CD4-positive, alpha-beta T cell treated with Interleukin-2 at 100 ng/mL for 4 hours (primary cell): ENCODE measurements around the gene SEMA6A.
"Not testable (repeated sequence)": the region's sequence is repeated elsewhere in the genome, so short reads cannot be mapped to it uniquely, and the experiment has no call there.

Source experiments
- DNase-seq: peaks from one replicate; pipeline ENCODE4 v3.0.0-alpha.2; 2020; ENCODE audit warnings: low spot score

The SEMA6A gene

DNA sequence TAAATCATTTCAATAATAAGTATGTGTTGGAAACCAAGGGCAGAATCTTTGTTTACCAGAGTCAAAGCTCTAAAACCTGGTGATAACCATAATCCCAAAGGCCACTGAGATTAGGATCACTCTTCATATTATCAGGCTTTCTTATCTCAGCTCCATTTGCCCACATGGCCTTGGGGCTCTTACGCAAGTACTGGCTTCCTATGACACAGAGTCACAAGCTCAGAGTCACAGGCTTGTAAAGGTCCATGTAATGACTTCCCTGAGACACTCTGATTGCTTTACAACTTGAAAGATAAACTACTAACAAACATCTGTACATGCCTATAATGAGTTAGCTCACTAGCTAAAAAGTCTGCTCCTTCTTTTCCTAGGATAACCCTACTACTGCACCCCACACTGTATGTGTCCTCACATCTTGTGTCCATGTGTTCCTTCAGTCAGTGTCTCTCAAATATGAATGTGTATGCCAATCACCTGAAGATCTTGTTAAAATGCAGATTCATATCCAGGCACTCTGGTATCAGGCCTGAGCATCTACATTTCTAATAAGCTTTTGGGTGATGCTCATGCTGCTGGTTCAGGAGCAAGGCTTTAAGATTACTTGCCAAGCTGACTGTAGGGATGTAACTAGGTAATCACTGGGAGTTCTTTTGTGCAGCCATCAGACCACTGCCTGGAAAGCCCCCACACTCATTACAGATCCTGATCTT lies 28.4 kb downstream of the SEMA6A start:
- DNase-seq: no peak

DNA sequence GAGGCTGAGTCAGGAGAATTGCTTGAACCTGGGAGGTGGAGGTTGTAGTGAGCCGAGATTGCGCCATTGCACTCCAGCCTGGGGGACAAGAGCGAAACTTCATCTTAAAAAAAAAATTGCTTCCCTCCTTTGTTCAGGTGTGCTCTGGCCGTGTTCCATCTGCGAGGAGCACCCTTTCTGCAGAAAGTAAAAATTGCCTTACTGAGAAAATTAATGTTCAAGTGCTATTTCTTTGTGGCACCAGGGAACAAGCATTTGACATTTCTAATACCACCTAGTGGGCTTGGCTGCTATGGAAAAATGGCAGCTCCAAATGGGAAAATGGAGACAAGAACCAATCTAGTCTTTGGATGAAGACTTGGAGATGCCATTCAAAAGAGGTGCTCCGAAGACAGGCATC lies 29.2 kb downstream of the SEMA6A start:
- not testable (repeated sequence) for DNase-seq

DNA sequence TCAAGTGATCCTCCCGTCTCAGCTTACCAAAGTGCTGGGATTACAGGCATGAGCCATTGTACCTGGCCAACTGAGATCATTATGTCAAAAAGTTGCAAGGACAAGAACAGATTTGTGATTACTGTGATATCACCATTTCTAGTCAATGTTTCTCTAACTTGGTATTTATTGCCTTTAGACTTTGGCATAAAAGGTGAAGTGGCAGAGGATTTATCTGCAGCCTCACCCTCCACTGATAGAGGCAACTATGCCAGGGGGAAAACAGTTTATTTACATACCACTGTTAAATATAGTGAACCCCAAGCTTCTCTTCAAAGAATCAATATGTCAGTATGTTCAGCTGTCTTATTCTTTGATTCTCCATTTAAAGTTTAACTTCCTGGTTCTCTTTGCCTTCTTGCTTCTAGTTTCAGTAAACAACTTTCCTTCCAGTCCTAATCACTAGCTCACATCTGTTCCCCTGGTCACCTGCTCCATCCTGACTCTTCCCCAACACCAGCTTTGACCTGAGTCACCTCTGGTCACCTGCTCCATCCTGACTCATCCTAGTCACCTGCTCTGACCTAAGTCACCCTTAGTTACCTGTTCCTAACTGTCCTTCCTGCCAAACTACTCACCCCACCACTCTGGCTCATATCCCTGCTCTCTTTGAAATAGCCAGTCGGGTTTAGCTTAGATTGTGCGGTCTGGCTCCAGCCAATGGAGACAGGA lies 29.9 kb downstream of the SEMA6A start:
- DNase-seq: no peak

DNA sequence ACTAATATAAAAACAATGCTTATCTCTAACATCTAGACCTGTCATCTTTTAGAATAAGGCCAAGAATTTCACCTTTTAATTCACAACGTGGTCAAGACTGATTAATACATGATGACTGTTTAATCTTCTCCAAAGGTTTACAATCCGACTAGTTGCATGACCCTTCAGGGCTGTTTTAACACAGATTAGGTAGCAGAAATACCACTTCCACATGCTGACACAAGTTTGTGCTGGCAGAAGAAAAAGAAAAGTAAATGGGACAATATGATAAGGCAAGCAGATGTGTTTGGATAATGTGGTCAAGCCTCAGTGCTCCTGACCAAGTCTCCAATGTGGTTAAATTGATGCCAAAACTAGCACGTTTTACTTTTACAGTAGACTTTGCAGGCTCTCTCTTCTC lies 31.1 kb downstream of the SEMA6A start:
- no peak for DNase-seq

DNA sequence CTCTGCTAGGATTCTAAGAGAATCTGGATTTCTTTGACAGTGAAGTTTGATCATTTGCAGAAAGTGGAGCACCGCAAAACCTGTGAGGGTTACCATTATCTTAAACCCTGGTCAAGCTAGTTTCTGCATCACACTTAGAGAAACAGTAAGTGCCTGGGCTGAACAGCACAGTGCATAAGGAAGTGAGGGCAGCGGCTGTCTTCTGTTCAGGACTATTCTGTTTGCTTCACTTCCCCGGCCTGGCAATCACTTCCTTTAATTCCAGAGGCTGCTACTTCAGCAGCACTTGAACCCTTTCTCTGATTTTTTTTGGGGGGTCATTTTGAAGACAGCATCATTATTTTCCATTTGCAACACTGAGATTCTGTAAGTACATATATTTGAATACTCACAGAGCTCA lies 32.0 kb downstream of the SEMA6A start:
- DNase-seq: no peak

DNA sequence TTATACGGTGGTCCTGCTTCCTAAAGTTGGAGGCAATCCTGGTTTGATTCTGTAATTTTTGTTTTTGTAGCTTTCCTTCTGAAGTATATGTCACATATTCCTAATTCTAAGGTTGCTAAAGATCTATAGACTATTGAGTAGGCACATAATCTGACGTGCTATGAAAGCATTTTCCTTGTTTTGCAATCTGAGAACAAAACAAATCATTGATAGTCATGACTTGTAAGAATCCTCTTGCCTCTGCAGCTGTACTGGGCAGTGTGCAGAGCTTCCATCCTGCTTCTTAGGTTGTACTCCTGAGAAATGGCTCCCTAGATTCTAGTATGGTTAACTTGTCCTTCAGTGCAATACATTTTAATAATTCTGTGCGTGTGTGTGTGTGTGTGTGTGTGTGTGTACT lies 35.4 kb downstream of the SEMA6A start:
- DNase-seq: no peak

DNA sequence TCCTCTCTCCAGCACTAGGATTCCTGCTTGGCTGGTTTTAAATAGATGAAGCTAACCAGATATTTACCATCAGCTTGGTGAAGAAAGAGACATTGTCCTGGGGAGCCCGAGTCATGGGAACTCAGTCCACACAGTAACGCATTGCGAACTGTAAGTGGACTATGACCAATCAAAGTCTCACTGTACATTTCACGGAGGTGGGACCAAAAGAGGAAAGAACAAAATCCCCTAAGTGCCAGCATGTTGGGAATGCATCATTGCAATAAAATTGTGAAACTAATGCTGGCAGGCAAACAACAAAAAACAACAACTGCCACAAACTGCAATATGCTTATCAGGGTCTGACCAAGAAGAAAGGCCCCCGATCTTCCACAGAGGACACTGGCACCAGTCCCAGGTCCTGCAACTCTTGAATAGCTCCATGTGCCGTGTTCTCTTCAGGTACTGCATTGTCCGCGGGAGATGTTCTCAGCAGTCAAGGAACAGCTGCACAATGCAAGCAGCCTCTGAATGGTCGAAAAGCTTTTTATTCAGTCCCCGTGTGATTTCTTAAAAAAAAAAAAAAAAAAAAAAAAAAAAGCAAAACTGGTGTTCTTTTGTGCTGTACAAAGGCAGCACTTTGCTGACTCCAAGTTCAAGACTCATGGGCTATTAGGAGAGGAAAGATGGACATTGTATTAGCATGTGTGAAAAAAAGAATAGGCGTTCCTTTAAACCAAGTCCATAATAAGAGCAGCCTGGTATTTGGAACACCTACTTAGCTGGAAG lies 38.1 kb downstream of the SEMA6A start:
- no peak for DNase-seq

DNA sequence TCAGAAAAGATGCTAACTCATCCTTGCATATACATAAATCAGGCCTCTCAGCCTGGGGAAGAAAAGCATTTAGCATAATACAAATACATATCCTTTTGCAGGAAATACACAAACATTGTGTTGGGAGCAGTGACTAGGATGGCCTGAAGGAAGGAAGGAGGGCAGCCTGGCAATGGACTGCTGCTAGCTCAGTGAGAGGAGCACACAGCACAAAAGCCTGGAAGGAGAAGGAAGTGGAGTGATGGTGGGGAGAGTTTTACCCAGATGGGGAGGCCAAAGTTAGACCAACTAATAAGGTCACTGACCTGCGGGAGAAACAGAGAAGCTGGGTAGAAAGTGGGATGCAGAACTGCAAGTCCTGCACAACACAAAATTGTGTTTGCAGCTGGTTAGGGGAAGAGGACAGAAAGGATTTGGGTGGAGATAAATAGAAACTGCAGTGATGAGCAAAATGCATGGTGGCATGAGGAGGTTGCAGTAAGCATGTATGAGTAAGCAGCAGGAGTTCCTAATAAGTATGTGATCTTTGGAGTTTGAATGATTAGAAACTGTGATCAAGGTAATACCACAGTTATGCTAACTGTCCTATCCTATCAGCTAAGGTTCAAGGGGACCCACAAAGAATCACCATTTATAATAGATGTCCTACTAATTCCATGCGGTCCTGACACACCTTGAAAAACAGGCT lies 39.5 kb downstream of the SEMA6A start:
- no peak for DNase-seq

DNA sequence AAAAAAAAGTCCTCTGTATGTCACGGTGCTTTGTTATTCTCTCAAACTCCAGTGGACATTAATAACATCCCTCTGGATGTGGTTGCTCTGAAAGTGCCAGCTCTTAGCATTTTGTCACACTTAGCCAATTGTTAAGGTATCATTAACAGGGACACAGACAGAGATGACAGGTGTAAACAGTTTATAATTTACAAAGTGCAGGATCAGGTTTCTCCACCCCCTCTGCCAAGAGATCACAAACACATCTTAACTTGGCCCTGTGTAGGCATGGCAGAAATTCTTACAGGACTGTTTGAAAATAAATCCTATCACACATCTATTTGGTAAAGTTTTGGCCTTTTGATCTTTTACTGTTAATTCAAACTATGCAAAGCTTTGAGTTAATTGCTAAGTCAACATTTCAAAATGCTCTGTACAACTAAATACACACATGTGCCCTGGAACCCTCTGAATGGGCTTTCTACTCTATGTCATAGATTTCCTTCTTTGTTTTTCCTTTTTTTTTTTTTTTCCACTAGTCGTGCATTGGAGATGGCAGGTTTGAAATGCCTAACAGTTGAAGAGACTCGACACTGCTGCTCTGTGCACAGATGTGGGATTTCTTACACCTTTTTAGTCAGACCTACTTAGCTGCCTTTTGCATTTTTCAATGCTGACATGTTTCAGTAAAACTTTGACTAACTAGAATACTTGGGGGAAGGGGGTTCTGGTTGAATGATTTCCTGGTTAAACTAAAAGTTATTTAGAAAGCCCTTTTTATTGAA lies 41.7 kb downstream of the SEMA6A start:
- no peak for DNase-seq

DNA sequence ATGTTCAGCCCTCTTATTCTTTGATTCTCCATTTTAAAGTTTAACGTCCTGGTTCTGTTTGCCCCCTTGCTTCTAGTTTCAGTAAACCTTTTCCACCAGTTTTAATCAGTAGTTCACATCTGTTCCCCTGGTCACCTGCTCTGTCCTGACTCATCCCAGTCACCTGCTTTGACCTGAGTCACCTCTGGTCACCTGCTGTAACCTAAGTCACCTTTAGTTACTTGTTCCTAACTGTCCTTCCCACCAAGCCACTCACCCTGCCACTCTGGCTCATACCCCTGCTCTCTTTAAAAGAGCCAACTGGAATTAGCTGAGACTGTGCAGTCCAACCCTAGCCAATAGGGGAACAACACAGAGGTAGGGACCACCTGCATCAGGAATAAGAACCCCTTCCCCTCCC lies 43.0 kb downstream of the SEMA6A start:
- DNase-seq: no peak

DNA sequence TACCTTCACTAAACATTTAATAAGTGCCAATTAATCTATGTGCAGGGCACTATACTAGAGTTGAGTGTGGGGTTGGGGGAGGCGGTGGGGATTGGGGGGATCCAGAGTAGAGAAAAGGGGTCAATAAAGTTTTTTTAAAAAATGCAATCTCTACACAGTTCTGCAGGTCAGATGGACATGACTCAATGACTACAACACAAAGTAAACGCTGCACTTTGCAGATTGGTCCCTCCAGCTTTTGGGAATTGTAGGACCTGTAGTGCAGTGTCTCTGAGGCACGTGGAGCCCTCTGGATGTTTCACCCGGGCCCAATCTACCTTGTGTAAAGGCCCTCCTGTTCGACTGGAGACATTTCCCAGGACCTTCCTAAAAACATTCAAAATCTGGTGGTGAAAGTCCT lies 43.5 kb downstream of the SEMA6A start:
- DNase-seq: no peak

DNA sequence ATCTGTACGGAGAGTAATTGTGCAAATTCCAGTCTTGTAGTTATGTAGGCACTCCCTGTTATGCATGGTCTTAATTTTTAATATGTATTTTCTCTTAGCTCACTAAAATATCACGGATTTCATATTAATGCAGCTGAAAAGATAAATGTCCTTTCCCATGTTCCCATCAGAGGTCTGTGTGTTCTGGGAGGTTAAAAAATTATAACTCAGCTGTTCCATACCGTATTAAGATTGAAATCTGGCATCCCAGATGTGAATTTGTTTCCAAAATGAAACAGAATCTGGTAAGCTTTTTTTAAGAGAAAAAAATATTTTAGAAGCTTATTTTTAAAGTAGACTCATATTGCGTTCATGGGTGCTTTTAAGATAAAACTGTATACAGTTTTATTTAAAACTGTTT lies 44.3 kb downstream of the SEMA6A start:
- no peak for DNase-seq

DNA sequence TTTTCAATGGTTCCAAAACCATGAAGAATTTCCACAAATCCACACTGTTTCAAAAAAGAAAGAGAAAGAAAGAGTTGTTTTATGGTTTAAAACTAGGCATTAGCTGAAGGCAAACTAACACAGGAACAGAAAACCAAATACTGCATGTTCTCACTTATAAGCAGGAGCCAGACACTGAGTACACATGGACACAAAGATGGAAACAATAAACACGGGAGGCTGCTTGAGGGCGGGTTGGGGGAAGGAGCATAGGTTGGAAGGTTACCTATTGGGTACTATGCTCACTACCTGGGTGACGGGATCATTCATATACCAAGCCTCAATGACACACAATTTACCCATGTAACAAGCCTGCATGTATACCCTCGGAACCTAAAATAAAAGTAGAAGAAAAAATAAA lies 45.0 kb downstream of the SEMA6A start:
- no peak for DNase-seq

DNA sequence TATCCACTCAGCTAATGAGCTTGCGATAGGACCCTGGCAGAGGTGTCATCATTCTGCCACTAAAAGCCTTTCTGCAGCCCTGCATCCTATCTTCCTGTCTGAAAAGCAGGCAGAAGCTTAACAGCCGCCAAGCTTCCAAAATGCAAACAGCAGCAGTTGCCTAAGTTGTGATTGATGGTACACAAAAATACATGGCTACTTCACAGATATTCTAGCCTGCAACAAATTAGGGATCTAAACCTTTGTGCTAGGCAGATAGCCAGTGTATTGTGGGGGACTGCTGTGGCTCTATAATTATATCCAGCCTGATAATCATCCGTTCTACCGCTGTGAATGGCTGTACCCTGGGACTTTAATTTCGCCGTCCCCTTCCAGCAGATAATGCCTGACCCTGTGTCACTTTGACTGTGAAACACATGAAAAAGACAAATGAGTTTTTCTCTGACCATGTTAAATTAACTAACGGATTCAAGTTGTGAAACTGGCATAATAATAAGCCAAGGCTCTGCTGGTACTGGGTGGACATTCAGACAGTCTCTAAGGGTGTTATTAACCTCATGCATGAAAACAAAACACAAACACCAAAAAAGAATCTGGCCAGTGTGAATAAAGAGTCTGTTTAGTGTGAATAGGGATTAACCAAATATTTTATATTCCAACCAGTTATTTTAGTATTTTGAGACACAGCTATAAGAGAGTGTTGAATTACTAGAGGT lies 45.9 kb downstream of the SEMA6A start:
- no peak for DNase-seq

DNA sequence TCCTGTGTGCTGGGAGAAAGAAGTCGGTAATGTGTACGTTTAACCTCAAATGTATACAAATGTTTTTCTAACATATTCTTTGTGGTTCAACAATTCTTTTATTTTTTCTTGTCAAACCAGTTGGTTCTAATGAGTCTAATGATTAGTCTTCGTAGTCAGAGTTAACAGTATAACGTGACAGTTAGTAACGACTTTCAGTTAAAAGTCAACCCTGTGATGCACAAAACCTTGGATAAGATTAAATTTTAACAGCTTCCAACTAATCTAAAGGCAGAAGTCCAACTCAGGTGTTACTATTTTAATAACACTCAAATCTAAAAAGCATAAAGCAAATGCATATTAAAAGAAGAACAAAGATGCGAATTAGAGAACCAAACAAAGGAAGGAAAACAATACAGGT lies 47.0 kb downstream of the SEMA6A start:
- no peak for DNase-seq

DNA sequence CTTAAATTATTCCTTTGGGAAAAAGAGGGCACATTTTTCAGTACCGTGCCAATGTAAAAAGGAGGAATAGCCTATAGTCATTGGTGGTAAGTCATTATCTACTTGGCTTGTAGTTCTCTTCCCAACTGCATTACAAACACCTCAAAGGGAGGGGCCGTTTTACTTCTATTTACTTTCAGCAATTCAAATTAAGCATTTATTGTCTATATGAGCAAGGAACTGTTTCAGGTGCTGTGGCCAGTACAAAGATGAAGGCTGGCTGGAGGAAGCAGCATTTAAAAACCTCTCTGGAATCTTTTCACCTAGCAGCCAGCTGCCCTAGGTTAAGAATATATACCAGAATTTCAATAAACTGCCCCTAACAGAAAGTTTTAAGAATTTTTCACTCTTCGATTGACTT lies 48.9 kb downstream of the SEMA6A start:
- DNase-seq: no peak

DNA sequence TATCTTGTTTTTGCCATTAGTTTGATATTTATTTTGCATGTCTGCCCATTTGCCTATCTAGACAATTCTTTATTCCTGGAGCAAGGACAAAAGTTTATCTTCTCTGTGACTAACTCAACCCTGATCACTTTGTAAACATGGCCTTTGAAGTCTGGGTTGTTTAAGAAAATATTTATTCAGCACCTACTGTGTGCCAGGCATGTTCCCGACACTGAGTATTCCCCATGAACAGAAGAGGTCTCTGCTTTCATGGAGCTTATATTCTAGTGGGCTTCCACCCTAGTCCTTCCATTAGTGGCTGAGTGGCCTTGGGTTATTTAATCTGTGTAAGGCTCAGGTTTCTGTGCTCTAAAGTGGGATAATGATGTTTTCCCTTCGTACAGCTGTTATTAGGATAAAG lies 49.7 kb downstream of the SEMA6A start:
- DNase-seq: no peak

DNA sequence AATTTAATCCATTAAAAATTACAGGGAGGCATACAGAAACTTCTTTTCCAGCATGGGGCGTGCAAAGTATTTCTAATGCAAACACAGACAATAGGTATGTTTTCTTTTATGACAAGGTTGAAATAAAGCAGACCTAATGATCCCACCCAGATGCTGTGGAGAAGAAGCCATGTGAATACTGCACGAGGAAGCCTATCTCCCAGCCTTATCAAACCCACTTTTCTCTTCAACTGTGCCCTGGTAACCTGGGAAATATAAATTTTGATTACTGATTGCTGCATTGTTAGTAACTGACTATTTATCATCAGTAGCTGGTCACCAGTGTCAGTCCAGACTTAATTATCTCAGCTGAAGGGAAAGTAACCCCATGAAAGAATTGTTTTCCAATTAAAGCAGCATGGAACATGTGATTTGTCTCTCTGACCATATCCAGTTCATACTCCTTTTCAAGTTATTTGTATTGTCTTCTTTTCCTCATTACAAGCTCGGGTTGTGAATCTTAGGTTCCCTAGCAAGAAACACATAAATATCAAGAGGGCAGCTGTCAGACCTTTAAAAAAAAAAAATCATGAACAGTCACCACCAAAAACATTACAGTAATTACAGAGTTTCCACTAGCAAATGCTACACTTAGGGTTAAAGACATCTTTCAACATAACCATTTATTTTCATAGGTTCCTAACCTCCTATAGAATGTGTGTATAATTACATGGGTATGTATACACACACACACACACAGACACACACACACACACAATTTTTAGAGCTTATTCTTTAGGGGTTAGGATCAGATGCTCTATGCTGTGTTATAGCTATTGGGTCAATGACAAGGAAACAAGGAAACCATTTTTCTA lies 50.3 kb downstream of the SEMA6A start:
- no peak for DNase-seq

DNA sequence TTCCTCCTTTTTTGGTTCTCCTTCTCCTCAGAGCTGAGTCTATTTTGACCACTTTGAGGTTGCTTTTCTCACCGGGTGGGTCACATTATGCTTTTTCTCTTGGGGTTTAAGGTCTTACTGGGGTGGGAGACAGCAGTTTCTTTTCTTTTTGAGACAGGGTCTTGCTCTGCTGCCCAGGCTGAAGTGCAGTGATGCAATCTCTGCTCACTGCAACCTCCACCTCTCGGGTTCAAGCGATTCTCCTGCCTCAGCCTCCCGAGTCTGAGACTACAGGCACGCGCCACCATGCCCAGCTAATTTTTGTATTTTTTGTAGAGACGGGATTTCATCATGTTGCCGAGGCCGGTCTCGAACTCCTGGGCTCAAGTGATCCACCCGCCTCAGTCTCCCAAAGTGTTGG lies 51.4 kb downstream of the SEMA6A start:
- not testable (repeated sequence) for DNase-seq
